ENCODE data around the gene TCAIM.

The TCAIM gene

GRCh38 chr3:44446929-44447328, 108.4 kb downstream of the TCAIM start:
- DNase-seq, result no peak

- no peak for DNase-seq
Measured at GRCh38 chr3:44451441-44451840, 112.9 kb downstream of the TCAIM start.

GRCh38 chr3:44454258-44454657, 115.7 kb downstream of the TCAIM start:
- no peak for DNase-seq

GRCh38 chr3:44455318-44455717, 116.8 kb downstream of the TCAIM start:
- no peak for DNase-seq

Measured in T-helper 9 cell (primary cell).